Measurements from ENCODE around the gene MYOC. TPM values are rescaled to one million over a fixed set of nuclear protein-coding genes. Genes with fewer than 3 reads are reported as not detected.
"Not testable (repeated sequence)": the region's sequence is repeated elsewhere in the genome, so short reads cannot be mapped to it uniquely, and the experiment has no call there.

Gene MYOC
- total RNA-seq, 1 donor: not detected

GRCh38 chr1:171636141-171636540 lies 16.3 kb downstream of the MYOC start:
- Histone ChIP-seq H3K27me3 (ENCODE audit: insufficient read depth, low read length) (no peaks in the 10 kb centered on the region), H3K4me3 (ENCODE audit: low read length) (no peak overlapping the region), H3K4me1 (ENCODE audit: insufficient read depth, low read length) (no peaks in the 10 kb centered on the region), H3K9me3 (ENCODE audit: low read depth, low read length) (no peaks in the 10 kb centered on the region)

- H3K4me1 ChIP-seq (ENCODE audit: insufficient read depth, low read length): no peaks in the 10 kb centered on the region
- H3K27me3 ChIP-seq (ENCODE audit: insufficient read depth, low read length): no peaks in the 10 kb centered on the region
- no peaks in the 10 kb centered on the region for H3K9me3 ChIP-seq (ENCODE audit: low read depth, low read length)
- H3K4me3 ChIP-seq (ENCODE audit: low read length): no peak overlapping the region
These were observed 16.8 kb downstream of the MYOC start for GRCh38 chr1:171635661-171636060.

- Histone ChIP-seq H3K4me3 (ENCODE audit: low read length) (no peak overlapping the region), H3K9me3 (ENCODE audit: low read depth, low read length) (no peaks in the 10 kb centered on the region), H3K4me1 (ENCODE audit: insufficient read depth, low read length) (no peaks in the 10 kb centered on the region), H3K27me3 (ENCODE audit: insufficient read depth, low read length) (no peaks in the 10 kb centered on the region)
These were observed 24.3 kb downstream of the MYOC start for GRCh38 chr1:171628225-171628624.

- no peak overlapping the region for H3K4me3 ChIP-seq (ENCODE audit: low read length)
- H3K9me3 ChIP-seq (ENCODE audit: low read depth, low read length): no peaks in the 10 kb centered on the region
- no peaks in the 10 kb centered on the region for H3K4me1 ChIP-seq (ENCODE audit: insufficient read depth, low read length)
- H3K27me3 ChIP-seq (ENCODE audit: insufficient read depth, low read length): no peaks in the 10 kb centered on the region
These were observed 25.5 kb downstream of the MYOC start for GRCh38 chr1:171627020-171627419.

- Histone ChIP-seq H3K4me3 (ENCODE audit: low read length) (no peak overlapping the region), H3K4me1 (ENCODE audit: insufficient read depth, low read length) (no peaks in the 10 kb centered on the region), H3K27me3 (ENCODE audit: insufficient read depth, low read length) (no peaks in the 10 kb centered on the region), H3K9me3 (ENCODE audit: low read depth, low read length) (no peaks in the 10 kb centered on the region)
These were observed 27.3 kb downstream of the MYOC start for GRCh38 chr1:171625225-171625624.

GRCh38 chr1:171623651-171624331 lies 28.7 kb downstream of the MYOC start:
- H3K4me3 ChIP-seq (ENCODE audit: low read length): no peak overlapping the region
- H3K9me3 ChIP-seq (ENCODE audit: low read depth, low read length): no peaks in the 10 kb centered on the region
- H3K27me3 ChIP-seq (ENCODE audit: insufficient read depth, low read length): no peaks in the 10 kb centered on the region
- H3K4me1 ChIP-seq (ENCODE audit: insufficient read depth, low read length): no peaks in the 10 kb centered on the region

GRCh38 chr1:171622152-171622462 lies 30.4 kb downstream of the MYOC start, which contains the start of gene MYOCOS:
Gene MYOCOS, plus strand, starts transcription at chr1:171622243. Its CDS starts 1,641 bp downstream, at chr1:171623884.
- Histone ChIP-seq H3K9me3 (ENCODE audit: low read depth, low read length) (no peaks in the 10 kb centered on the region), H3K27me3 (ENCODE audit: insufficient read depth, low read length) (no peaks in the 10 kb centered on the region), H3K4me1 (ENCODE audit: insufficient read depth, low read length) (no peaks in the 10 kb centered on the region), H3K4me3 (ENCODE audit: low read length) (no peak within 1 kb of the TSS)

GRCh38 chr1:171616586-171616985 lies 35.9 kb downstream of the MYOC start:
- Histone ChIP-seq H3K27me3 (ENCODE audit: insufficient read depth, low read length) (no peaks in the 10 kb centered on the region), H3K9me3 (ENCODE audit: low read depth, low read length) (no peaks in the 10 kb centered on the region), H3K4me1 (ENCODE audit: insufficient read depth, low read length) (no peaks in the 10 kb centered on the region), H3K4me3 (ENCODE audit: low read length) (no peak overlapping the region)

GRCh38 chr1:171615122-171615906 lies 37.2 kb downstream of the MYOC start:
- H3K9me3 ChIP-seq (ENCODE audit: low read depth, low read length); H3K27me3 ChIP-seq (ENCODE audit: insufficient read depth, low read length); H3K4me3 ChIP-seq (ENCODE audit: low read length); H3K4me1 ChIP-seq (ENCODE audit: insufficient read depth, low read length): not testable (repeated sequence)

GRCh38 chr1:171613282-171613681 lies 39.2 kb downstream of the MYOC start:
- Histone ChIP-seq H3K27me3 (ENCODE audit: insufficient read depth, low read length) (no peaks in the 10 kb centered on the region), H3K4me3 (ENCODE audit: low read length) (no peak overlapping the region), H3K9me3 (ENCODE audit: low read depth, low read length) (no peaks in the 10 kb centered on the region), H3K4me1 (ENCODE audit: insufficient read depth, low read length) (peaks cover 8% of the 10 kb centered on the region)

GRCh38 chr1:171611306-171611705 lies 41.2 kb downstream of the MYOC start:
- H3K9me3 ChIP-seq (ENCODE audit: low read depth, low read length): no peaks in the 10 kb centered on the region
- peaks cover 8% of the 10 kb centered on the region for H3K4me1 ChIP-seq (ENCODE audit: insufficient read depth, low read length)
- H3K27me3 ChIP-seq (ENCODE audit: insufficient read depth, low read length): no peaks in the 10 kb centered on the region
- H3K4me3 ChIP-seq (ENCODE audit: low read length): no peak overlapping the region

GRCh38 chr1:171610385-171610784 lies 42.1 kb downstream of the MYOC start:
- no peaks in the 10 kb centered on the region for H3K27me3 ChIP-seq (ENCODE audit: insufficient read depth, low read length)
- H3K4me1 ChIP-seq (ENCODE audit: insufficient read depth, low read length): peaks cover 8% of the 10 kb centered on the region
- H3K4me3 ChIP-seq (ENCODE audit: low read length): no peak overlapping the region
- H3K9me3 ChIP-seq (ENCODE audit: low read depth, low read length): no peaks in the 10 kb centered on the region

- peaks cover 8% of the 10 kb centered on the region for H3K4me1 ChIP-seq (ENCODE audit: insufficient read depth, low read length)
- no peak overlapping the region for H3K4me3 ChIP-seq (ENCODE audit: low read length)
These were observed 46.0 kb downstream of the MYOC start for GRCh38 chr1:171606402-171606941.

GRCh38 chr1:171603042-171603441 lies 49.4 kb downstream of the MYOC start:
- H3K4me1 ChIP-seq (ENCODE audit: insufficient read depth, low read length); H3K27me3 ChIP-seq (ENCODE audit: insufficient read depth, low read length); H3K4me3 ChIP-seq (ENCODE audit: low read length); H3K9me3 ChIP-seq (ENCODE audit: low read depth, low read length): not testable (repeated sequence)

More at GRCh38 chr1:171606402-171606941, 46.0 kb downstream of the MYOC start:
- no peaks in the 10 kb centered on the region for H3K27me3 ChIP-seq (ENCODE audit: insufficient read depth, low read length)
- H3K9me3 ChIP-seq (ENCODE audit: low read depth, low read length): no peaks in the 10 kb centered on the region

- Histone ChIP-seq H3K27me3 (ENCODE audit: insufficient read depth, low read length) (no peaks in the 10 kb centered on the region), H3K4me3 (ENCODE audit: low read length) (no peak overlapping the region), H3K9me3 (ENCODE audit: low read depth, low read length) (no peaks in the 10 kb centered on the region), H3K4me1 (ENCODE audit: insufficient read depth, low read length) (no peaks in the 10 kb centered on the region)
These were observed 51.6 kb downstream of the MYOC start for GRCh38 chr1:171600862-171601261.

All from mononuclear cell (primary cell).